Measurements from ENCODE around the gene TPRX2.
"Not testable (repeated sequence)": the region's sequence is repeated elsewhere in the genome, so short reads cannot be mapped to it uniquely, and the experiment has no call there.

The TPRX2 gene, protein sequence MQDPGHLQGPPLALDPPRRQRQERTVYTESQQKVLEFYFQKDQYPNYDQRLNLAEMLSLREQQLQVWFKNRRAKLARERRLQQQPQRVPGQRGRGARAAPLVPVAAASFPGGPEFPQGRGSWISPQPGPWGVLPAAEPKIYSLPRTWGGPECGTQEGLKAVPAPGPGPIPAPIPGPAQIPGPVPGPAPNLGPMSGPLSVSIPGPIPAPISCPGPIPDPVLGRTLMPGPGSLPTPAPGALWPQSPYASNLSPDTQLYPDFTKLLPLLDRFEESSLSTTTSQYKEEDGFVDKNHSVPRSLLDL

DNA sequence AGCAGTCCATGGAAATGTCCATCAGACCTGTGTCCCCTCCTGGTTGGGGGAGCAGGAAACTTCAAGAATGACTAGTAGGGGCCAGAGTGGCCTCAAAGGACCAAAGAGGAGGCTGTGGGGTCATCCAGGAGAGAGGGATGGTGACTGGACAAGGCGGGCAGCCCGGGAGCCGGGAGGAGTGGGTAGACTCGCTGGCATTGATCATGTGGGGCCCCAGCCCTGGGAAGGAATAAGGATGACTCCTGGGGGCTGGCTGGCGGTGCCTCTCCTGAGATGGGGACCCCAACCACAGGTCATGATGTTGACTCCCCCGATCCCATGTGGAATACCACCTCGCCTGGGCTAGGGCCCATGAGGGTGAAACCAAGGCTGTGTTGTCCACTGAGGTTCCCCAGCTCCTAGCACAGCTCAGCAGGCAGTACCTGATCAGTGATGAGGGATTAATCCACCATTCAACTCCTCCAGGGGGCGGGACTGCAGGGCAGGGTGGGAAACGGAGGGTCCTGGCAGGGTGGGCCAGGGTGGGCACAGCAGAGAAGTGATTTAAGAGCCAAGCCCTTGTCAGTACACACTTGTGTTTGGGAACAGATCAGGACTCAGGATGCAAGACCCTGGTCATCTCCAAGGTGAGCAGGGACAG, at the start of gene TPRX2:
TSS of gene TPRX2 (plus strand) at position 590 of the 640 bp plus-strand sequence. CDS start at position 602, 12 bp downstream.
- not testable (repeated sequence) for DNase-seq

DNA sequence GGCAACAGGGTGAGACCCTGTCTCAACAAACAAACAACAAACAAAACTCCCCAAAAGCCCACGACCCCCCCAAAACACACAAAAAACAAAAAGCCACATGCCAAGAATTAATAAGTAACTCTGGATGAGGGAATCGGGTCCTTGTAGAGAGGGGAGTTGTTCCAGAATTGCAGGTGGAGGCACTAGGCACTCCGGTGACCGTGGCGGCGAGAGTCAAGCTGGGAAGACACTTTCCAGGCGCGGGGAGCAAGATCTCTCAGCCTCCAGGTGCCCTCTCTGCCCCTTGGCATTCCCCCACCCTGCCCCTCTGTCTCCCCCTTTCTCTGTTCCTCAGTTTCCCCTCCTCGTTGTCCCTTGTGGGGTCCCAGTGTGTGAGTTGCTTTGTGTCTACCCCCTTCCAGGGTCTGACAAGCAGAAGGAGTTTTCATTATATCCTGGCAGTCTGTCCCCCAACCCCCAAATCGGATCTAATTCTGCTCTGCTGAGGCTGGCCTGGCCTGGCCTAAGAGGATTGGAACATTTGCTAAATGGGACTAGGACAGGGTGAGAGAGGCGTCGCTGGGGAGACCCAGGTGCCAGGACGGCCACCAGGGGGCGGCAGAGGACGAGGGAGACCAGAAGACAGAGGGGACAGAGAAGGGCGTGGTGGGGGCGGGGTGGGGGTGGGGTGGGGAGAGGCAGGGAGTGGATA, 45.6 kb upstream of the TPRX2 start:
- DNase-seq = peak; percentile 50

DNA sequence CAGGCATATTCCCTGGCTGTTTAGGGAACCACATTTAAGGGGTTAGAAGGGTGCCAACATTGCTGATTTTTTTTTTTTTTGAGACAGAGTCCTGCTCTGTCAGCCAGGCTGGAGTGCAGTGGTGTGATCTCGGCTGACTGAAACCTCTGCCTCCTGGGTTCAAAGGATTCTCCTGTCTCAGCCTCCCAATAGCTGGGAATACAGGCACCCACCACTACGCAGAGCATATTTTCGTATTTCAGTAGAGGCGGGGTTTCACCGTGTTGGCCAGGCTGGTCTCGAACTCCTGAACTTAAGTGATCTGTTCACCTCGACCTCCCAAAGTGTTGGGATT, 45.1 kb upstream of the TPRX2 start:
- no peak for DNase-seq

DNA sequence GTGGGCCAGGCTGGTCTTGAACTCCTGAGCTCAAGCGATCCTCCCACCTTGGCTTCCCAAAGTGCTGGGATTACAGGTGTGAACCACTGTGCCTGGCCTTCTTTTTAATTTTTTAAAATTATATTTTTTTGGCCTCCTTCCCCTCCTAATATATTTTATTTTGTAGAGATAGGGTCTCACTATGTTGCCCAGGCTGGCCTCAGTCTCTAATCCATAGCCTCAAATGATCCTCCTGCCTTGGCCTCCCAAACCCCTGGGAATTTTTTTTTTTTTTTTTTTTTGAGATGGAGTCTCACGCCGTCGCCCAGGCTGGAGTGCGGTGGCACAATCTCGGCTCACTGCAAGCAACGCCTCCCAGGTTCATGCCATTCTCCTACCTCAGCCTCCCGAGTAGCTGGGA, 42.8 kb upstream of the TPRX2 start:
- not testable (repeated sequence) for DNase-seq

DNA sequence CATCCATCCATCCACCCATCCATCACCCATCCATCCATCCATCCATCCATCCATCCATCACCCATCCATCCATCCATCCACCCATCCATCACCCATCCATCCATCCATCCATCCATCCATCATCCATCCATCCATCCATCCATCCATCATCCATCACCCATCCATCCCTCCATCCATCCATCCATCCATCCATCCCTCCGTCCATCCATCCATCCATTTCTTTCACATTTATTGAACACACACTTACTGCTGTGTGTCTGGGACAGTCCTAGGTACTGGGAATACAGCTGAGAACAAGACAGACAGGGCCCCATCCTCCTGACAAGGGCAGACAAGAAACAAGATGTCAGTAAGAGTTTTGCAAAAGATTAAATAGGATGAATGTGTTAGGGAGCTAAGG, 40.8 kb upstream of the TPRX2 start:
- not testable (repeated sequence) for DNase-seq

DNA sequence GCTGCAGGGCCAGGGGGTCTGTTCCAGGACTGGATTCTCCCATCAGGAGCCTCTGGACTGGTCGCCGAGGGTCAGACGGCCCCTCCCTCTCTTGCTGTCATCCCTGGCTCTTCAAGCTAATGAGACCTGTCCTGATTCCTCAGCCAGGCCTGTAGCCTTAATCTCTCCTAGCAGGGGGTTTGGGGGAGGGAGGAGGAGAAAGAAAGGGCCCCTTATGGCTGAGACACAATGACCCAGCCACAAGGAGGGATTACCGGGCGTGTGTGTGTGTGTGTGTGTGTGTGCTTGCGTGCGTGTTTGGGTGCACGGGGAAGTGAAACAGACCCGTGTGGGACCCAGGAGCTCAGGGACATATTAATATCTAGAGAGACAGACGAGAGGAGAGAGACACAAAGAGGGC, 39.2 kb upstream of the TPRX2 start:
- DNase-seq = no peak

DNA sequence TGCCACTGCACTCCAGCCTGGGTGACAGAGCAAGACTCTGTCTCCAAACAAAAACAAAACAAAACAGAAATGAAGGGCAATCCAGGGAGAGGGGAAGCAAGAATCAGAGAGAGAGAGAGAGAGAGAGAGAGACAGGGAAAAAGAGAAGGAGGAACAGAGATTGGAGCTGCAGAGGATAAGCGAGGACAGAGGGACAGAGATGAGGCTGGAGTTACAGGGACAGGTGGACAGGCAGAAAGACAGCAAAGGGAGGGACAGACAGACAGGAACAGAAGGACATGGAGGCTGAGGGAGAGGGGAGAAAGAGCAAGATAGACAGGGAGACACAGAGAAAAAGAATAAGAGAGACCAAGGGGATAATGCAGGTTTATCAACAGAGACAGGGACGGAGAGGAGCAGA, 38.6 kb upstream of the TPRX2 start:
- DNase-seq = no peak

DNA sequence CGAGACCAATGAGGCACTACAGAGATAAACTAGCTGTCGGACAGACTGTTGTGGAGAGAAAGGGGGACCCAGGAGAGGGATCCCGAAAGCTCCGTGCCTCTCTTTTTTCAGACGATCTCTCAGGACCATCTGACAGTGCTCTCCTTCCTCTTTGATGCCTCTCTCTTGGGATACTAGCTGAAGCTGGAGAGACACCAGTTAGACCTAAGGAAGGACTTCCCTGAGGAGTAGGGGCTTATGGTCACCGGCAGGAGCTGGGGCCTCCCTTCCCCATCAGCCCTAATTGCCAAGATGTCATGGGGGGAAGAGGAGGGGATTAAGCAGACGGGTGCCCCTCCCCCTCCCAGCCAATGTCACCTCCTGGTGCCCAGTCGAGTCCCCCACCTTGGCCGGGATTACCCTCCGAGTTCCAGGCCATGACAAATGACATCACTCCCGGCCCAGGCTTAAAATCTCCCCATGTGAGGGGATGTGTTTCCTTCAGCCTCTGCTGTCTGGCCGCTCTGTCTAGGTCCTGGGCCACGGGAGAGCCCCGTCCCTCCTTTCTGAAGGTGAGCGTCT, 37.5 kb upstream of the TPRX2 start, which contains the start of gene CRX:
TSS of gene CRX (plus strand) at position 478 of the 561 bp plus-strand sequence. CDS start 12,507 bp downstream, outside the sequence.
- DNase-seq = no peak

DNA sequence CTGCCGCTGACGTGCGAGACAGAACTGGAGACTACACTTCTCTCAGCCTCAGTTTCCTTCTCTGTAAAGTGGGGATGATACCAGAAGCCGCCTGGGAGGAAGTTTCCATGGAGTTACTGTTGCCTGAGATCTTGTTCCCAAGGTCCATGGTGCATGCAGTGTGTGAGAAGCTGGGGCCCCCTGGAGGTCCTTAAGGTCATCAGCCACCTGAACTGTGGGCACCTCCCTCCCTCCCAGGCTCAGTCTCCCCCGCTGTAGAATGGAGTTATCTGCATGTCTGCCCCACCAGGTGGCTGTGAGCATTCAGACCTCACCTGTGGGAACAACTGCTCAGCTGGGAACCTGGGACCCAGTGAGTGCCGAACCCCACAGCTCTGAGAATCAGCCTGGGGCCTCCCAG, 34.6 kb upstream of the TPRX2 start:
- no peak for DNase-seq

DNA sequence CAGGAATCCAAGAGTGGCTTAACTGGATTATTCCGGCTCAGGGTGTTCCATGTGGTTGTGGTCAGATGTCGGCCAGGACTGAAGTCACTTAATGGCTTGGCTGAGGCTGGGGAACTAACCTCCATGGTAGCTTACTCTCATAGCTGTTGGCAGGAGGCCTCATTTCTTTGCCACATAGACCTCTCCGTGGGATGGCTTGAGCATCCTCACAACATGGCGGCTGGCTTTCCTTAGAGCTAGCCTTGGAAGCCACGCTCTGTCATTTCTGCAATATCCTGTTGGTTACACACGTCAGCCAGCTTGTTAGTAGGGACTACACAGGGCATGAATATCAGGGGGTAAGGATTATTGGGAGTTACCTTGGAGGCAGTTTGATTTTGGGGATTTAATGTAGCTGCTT, 32.2 kb upstream of the TPRX2 start:
- DNase-seq = no peak

DNA sequence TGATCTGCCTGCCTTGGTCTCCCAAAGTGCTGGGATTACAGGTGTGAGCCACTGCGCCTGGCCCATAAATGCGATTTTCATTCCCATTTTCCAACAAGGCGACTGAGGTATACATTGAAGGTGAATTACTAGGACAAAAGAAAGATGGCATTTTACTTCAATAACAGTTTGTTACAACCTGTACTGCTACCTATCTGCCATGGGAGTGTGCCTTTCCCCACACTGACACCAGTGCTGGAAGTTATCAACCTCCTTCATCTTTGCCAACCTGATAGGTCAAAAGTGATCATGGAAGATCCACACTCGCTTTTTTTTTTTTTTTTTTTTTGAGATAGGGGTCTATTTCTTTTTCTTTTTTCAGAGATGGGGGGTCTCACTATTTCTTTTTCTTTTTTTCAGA, 26.3 kb upstream of the TPRX2 start:
- no peak for DNase-seq

DNA sequence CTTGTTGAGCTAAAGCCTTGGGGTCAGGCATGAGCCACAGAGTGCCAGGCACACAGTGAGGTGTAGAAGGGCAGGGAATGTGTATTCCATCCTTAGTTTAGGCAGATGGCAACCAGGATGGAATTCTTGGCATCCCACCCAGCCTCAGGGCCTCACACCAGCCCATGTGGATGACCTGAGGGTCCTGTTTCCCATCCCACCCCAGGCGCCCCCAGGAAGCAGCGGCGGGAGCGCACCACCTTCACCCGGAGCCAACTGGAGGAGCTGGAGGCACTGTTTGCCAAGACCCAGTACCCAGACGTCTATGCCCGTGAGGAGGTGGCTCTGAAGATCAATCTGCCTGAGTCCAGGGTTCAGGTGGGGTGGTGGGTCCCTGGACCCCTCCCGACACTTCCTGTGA, 23.0 kb upstream of the TPRX2 start:
- DNase-seq = no peak

DNA sequence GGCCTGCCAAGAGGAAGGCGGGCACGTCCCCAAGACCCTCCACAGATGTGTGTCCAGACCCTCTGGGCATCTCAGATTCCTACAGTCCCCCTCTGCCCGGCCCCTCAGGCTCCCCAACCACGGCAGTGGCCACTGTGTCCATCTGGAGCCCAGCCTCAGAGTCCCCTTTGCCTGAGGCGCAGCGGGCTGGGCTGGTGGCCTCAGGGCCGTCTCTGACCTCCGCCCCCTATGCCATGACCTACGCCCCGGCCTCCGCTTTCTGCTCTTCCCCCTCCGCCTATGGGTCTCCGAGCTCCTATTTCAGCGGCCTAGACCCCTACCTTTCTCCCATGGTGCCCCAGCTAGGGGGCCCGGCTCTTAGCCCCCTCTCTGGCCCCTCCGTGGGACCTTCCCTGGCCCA, 19.6 kb upstream of the TPRX2 start:
- DNase-seq = no peak

DNA sequence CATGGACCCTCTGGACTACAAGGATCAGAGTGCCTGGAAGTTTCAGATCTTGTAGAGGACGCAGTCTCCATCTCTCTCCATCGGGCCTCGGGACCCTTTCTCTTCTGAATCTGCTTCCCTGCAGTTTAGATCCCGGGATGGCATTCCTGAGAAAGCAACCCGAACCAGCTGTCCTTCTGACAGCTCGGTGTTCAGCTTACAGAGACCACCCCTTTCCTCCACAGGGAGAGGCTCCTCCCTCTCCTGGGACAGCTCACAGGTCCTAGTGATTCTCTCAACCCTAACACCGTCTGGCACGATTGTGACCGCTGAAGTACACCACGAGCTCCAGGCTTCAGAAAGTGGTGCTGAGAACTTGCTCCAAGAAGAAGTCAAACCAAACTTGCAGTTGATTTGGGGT, 19.1 kb upstream of the TPRX2 start:
- DNase-seq = no peak

DNA sequence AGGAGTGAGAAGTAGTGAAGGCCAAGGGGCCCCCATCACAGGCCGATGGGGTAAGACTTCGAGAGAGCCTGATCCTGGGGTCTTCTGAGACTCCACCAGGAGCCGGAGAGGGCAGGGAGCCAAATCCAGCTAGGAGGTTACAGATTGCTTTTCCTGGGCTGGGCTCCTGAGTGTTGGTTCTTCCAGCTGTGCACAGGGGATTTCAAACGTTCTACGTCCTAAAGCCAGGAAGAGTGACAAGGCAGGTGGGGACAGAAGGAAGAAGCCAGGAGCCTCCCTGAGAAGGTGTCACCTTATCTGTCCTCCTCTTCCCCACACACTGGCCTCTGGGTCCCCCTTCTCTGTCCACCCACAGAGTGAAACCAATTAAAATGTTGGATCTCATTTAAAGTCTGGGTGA, 16.1 kb upstream of the TPRX2 start:
- no peak for DNase-seq

DNA sequence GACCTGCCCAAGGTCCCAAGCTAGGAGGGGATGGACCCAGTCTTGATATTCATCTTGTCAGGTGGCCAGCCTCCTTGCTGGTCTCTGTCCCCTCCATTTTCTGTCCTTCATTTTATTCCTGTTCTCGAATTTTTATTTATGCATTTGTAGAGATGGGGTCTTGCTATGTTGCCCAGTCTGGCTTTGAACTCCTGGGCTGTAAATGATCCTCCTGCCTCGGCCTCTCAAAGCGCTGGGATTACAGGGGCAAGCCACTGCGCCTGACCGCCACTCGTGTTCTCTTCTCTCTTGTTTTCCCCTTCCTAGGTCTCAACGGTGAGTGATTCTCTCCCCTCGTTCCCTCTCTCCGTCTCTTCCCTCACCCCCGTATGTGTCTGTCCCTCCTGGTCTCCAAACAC, 10.6 kb upstream of the TPRX2 start:
- DNase-seq = no peak

DNA sequence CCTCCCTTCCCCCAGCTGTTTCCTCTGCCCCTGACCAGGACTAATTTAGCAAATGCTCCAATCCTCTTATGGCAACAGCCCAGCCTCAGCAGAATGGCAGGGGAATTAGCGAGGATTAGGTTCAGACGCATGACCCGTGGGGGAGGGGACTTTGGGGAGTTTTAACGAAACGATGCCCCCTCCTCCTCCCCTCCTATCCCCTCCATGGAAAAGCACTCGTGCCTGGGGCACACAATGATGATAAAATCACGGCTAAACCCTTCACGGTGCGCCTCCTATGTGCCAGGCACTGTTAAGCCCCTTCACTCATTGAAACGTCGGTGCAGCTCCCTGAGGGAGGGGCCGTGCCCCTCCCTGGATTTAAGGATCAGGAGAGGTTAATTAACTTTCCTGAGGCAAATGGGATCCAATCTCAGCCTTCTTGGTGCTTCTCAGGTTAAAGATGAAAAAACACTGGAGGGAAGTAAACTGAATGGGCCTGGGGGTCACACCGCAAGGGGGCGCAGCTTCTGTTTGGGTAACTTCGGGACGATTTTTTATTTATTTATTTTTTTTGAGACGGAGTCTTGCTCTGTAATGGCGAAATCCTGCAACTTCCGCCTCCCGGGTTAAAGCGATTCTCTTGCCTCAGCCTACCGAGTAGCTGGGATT, 10.1 kb upstream of the TPRX2 start:
- no peak for DNase-seq

DNA sequence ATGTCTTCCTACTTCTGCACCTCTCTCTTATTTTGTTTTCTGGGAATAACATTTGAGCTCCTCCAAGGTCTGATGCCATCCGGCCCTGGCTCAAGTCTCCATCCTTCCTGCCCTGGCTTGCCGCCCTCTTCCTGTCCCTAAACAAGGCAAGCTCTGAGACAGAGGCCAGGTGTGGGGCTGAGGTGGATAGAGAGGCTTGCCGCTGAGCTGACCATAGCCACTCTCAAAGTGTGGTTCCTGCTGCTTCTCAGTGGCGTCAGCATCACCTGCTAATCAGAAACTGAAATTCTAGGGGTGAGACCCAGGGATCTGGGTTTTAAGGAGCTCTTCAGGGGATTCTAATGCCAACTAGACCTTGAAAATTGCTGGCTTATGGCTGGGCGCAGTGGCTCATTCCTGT, 6.0 kb upstream of the TPRX2 start:
- no peak for DNase-seq

DNA sequence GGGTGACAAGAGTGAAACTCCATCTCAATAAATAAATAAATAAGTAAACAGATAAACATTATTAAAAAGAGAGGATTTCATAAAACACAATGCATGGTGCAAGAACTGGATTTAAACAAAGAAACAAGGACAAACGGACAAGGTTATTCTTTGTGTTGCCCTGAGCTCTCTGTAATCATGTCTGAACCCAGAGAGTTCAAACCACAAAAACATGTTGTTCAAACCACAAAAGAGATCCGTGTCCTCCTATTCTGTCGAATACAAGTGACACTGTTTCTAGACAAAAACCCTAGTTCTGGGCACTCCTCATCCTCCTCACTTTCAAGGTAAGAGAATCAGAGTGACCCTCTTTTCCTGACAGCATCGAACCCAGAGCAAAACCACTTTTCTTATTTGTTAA, 4.6 kb upstream of the TPRX2 start:
- DNase-seq = no peak

DNA sequence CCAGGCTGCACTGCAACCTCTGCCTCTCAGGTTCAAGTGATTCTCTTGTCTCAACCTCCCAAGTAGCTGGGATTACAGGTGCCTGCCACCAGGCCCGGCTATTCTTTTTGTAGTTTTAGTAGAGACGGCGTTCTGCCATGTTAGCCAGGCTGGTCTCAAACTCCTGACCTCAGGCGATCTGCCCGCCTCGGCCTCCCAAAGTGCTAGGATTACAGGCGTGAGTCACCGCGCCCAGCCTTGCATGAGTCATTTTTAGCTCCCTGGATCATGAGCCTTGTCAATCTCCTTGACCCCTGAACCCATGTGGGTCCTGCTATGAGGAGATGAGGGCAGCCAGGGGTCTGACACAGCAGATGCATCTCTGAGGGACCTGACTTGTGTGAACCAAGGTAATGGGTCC, 804 bp upstream of the TPRX2 start:
- DNase-seq = peak; percentile 63

DNA sequence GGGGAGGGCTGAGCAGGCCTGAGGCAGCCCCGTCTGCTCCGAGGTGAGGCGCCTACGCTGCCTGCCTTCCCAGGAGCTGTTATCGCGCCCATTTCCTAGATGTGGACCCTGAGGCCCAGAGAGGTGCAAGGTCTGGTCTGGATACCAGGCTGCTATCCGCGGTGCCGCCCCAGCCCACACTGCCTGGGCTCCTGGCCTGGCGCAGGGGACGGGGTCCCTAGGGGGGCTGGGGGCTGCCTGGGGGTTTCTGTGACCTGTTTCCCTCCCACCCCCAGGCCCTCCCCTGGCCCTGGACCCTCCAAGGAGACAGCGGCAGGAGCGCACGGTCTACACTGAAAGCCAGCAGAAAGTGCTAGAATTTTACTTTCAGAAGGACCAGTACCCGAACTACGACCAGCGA, 803 bp downstream of the TPRX2 start:
- not testable (repeated sequence) for DNase-seq

DNA sequence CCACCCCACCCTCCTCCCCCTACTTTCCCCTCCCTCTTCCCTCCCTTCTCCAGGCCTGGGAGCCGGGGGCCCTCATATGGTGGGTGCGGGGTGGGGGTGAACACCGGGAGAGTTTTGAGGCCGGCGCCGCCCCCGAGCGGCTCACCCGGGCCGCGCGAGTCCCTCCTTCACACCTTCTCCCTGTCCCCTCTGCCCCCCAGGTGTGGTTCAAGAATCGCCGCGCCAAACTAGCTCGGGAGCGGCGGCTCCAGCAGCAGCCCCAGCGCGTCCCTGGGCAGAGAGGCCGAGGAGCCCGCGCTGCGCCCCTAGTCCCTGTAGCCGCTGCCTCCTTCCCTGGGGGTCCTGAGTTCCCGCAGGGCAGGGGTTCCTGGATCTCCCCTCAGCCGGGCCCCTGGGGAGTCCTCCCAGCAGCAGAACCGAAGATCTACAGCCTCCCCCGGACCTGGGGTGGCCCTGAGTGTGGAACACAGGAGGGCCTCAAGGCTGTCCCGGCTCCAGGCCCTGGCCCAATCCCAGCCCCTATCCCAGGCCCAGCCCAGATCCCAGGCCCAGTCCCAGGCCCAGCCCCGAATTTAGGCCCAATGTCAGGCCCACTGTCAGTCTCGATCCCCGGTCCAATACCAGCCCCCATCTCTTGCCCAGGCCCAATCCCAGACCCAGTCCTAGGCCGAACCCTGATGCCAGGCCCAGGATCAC, 1.7 kb downstream of the TPRX2 start:
- no peak for DNase-seq

DNA sequence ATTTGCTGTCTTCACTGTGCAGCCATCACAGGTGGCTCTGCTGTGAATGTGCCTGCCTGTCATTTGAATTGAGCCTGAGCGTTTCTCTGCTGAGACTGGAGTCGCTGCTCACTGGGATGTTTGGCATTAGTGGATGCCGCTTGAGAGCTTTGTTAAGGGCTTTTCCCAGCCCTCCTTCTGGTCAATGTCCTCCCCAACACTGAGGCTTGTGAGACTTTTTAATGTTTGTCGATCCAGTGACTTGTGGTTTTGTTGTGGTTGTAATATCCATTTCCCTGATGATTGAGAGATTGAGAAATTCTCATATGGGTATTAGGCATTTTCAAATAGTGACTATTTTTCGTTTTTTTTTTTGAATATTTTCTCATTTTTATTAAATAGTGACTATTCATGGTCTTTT, 2.6 kb downstream of the TPRX2 start:
- no peak for DNase-seq

Data from 8988T (cell line).